LNCAP (cell line): ENCODE data around the gene CLCA1.

Source experiments
- TF ChIP-seq, protein P1 (sequence below): fragments of 450-650 bp; IDR thresholded peaks from 2 replicates; pipeline ENCODE4 v1.5.1; 2017; ENCODE audit warnings: mild to moderate bottlenecking

CLCA1 gene

DNA sequence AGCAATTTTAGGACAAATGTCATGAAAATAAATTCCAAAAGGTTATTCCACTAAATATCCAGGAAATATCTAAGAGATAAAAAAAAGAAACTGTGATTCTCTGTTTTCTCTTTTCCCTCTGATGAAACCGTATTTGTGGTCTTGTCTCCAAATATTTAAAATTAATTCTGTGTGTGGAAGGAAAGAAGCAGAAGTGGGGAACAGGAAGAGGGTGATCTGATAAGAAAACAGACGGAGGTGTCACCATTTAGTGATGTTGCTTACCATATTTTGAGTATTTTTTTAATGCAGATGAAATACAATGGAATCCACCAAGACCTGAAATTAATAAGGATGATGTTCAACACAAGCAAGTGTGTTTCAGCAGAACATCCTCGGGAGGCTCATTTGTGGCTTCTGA is 29.6 kb downstream of the CLCA1 start:
- TF ChIP-seq, protein P1, sequence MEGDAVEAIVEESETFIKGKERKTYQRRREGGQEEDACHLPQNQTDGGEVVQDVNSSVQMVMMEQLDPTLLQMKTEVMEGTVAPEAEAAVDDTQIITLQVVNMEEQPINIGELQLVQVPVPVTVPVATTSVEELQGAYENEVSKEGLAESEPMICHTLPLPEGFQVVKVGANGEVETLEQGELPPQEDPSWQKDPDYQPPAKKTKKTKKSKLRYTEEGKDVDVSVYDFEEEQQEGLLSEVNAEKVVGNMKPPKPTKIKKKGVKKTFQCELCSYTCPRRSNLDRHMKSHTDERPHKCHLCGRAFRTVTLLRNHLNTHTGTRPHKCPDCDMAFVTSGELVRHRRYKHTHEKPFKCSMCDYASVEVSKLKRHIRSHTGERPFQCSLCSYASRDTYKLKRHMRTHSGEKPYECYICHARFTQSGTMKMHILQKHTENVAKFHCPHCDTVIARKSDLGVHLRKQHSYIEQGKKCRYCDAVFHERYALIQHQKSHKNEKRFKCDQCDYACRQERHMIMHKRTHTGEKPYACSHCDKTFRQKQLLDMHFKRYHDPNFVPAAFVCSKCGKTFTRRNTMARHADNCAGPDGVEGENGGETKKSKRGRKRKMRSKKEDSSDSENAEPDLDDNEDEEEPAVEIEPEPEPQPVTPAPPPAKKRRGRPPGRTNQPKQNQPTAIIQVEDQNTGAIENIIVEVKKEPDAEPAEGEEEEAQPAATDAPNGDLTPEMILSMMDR, result no peak

DNA sequence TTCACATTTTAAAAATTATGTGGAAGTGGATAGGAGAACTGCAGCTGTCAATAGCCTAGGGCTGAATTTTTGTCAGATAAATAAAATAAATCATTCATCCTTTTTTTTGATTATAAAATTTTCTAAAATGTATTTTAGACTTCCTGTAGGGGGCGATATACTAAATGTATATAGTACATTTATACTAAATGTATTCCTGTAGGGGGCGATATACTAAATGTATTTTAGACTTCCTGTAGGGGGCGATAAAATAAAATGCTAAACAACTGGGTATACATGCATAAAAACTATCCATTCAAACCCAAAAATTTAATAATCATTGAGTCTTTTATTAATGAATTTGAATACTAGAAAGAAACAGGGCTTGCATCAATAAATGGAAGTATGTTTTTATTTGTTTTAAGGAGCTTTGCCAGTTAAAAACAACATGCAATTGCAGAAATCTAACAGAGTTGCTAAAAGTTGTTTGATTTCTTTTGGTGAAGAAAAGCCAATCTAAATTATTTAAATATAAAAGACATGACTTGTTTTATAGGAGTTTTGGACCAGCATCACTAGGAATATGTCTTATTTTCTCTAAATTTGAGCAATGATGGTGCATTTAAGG is 31.4 kb downstream of the CLCA1 start:
- TF ChIP-seq, protein P1, result peak; percentile 92

GRCh38 chr1:86500714-86501113 is 32.0 kb downstream of the CLCA1 start:
- TF ChIP-seq, protein P1, result no peak

DNA sequence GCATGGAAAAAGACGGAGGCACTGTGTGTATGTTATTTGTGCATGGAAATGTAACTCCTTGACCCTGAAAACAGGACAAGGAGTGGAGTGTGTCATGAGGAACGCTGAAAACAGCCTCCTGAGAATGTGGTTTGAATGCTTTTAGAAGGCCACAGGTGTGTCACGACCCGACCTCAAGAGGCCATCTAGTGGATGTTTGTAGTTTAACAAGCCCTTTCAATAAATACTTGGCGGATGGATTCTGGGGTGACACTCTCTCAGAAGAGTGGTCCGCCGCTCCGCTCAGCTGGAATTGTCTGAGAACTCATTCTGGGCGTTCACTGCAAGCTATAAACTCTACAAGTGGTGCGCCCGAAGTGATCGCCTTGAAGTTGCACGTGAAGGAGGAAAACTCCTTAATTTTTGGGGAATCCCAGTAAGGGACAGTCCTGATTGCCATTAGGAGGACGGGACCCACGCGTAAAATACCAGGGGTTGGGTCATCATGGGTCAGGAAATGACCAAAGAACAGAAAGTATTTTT is 33.5 kb downstream of the CLCA1 start:
- TF ChIP-seq, protein P1, result peak; percentile 63

DNA sequence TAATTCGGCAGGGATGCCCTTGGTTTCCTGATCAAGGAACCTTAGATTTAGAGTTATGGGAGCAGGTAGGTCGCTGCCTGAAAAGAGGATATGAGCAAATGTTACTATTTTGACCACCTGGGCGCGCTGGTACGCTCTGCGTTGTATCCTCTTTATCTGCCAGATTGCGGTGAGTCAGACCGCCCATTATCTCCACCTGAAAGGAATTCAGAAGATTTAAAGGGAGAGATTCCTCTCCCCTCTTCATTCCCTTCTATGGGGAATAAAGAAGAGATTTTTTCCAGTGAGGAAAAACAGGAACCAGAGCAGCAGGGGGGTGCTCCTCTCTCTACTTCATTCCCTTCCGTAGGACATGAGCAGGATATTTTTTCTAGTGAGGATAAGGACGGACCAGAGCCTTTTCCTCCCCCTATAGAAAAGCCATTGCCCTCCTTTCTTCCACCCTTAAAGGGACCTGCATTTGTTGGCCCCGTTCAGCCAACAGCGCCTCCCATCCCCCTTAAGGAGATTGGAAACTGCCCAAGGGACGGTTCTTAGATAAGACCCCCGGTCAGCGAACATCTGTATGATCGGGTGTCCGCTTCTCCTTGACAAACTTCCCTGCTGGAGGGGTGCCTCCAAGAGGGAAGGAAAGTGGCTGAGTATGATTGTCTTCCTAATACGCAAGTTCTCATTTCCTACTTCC is 34.1 kb downstream of the CLCA1 start:
- TF ChIP-seq, protein P1, result no peak

DNA sequence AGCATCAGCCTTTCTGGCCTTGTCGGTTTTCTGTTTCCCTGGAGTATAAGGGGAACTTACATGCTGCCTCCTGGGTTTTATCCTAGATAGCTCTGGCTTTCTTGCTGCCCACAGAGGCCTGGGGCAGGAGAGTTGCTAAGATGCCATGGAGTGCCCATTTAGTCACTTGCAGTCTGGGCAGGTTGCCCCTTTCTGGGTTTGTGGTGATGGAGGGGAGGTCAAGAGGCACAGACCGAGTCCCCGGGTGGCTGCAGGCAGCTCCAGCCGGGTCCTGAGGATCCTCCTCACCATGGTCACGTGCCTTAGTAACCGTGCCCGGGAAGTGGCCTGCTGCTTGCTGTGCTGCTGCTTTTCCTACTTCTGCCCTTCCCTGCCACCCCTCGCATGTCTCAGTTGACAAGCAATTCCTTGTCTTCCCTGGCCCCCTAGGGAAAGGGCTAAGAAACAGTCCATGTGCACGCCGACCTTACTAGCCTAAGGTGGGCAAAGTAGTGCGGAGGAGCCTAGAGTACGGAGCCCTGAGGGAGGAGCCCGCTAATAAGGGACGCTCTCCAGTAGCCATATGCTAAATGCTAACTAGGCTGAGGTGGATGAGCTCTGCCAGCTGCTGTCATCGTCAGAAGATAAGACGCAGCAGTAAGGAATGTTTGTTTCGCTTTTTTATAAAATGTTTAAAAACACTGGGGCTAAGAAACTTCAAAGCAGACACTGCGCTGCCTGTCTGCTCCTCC is 34.8 kb downstream of the CLCA1 start:
- TF ChIP-seq, protein P1, result no peak

DNA sequence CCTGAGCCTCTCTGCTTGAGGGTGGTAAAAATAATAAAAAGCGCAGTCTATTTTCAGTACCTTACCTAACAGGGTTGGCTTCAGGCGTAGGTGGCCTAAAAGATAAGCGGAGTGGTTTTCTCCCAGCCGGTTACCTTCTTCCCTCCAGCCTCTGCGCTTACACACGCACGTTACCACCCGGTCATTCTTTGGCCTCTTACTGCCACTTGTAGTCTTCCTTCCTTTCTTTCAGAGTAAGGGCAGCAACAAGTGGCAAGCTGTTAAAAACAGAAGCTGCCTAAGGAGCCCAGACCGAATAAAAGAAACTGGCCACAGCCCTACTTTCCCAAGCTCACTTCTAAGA is 35.4 kb downstream of the CLCA1 start:
- TF ChIP-seq, protein P1, result no peak
